Measurements from ENCODE around the gene PCED1A. TPM values are rescaled to one million over a fixed set of nuclear protein-coding genes. Genes with fewer than 3 reads are reported as not detected.

The PCED1A gene
- total and polyA plus RNA-seq, 9 of the 15 experiments (the other 6 are each of a cell fraction or from before 2014, with no cell fraction given) = 1.5 to 11.5 (median 5.9) TPM

GRCh38 chr20:2798095-2798805, 42.2 kb downstream of the PCED1A start (continued):
- TF ChIP-seq REST (IDR thresholded peaks at IDR 0.05; ENCODE audit: borderline replicate concordance) (no peak), REST (CRISPR knock-in tag; IDR thresholded peaks at IDR 0.05; ENCODE audit: low read depth) (no peak), SRSF1 (IDR thresholded peaks at IDR 0.05; ENCODE audit: low read depth, low read length) (no peak), ZNF184 (CRISPR knock-in tag; IDR thresholded peaks at IDR 0.05) (no peak), HDAC3 (IDR thresholded peaks at IDR 0.05; ENCODE audit: borderline replicate concordance, partially characterized antibody) (no peak), MED1 (CRISPR knock-in tag; IDR thresholded peaks at IDR 0.05; ENCODE audit: borderline replicate concordance) (no peak), BCLAF1 (IDR thresholded peaks at IDR 0.05; ENCODE audit: borderline replicate concordance in 1 of 2, control insufficient read depth in 1 of 2, low read depth in 2 of 2, low read length in 1 of 2) (no peak), PURB (CRISPR knock-in tag; IDR thresholded peaks at IDR 0.05; ENCODE audit: low read depth) (no peak), PCBP2 (IDR thresholded peaks at IDR 0.05; ENCODE audit: low read depth, low read length, poor library complexity, severe bottlenecking) (no peak), ZNF512 (tag; IDR thresholded peaks at IDR 0.05) (no peak)
